ENCODE measurements around the gene HEBP1. TPM values are rescaled to one million over a fixed set of nuclear protein-coding genes. Genes with fewer than 3 reads are reported as not detected.

The HEBP1 gene
- total and polyA plus RNA-seq, 8 donors, result 58.9 to 81.1 (median 66.7) TPM

- Histone ChIP-seq H3K4me1 (peaks cover 10 to 51% of the 10 kb centered on the region in 2 donors), H3K27ac (peak overlapping the region; percentile 92 to 95), H3K9me3 (no peaks in the 10 kb centered on the region), H3K27me3 (no peaks in the 10 kb centered on the region), H3K36me3 (no peaks in the 10 kb centered on the region), H3K4me3 (peak overlapping the region; percentile 67 to 83)
- ATAC-seq (no peak), DNase-seq (no peak)
- TF ChIP-seq CTCF (IDR thresholded peaks at IDR 0.05), result no peak
- intact Hi-C loops (cut with DNase I), result loop anchor here in 1 of 2 donors (10.0 kb wide), 2 partner anchors 83 to 223 kb away; no protein-coding TSS in a partner anchor
These were observed 1.6 kb upstream of the HEBP1 start for GRCh38 chr12:13001775-13002040.

GRCh38 chr12:13000925-13001774 is 1.1 kb upstream of the HEBP1 start:
- TF ChIP-seq CTCF (IDR thresholded peaks at IDR 0.05), result peak; percentile 19 to 46

GRCh38 chr12:13000616-13000924 is 505 bp upstream of the HEBP1 start:
- peak overlapping the region; percentile 92 to 95 for H3K27ac ChIP-seq
- peaks cover 10 to 55% of the 10 kb centered on the region in 2 donors for H3K4me1 ChIP-seq
- H3K36me3 ChIP-seq, result no peaks in the 10 kb centered on the region
- no peak for TF ChIP-seq CTCF (IDR thresholded peaks at IDR 0.05)
- H3K4me3 ChIP-seq, result peak overlapping the region; percentile 67 to 83
- no peaks in the 10 kb centered on the region for H3K27me3 ChIP-seq
- no peaks in the 10 kb centered on the region for H3K9me3 ChIP-seq
- DNase-seq, result no peak
- peak; percentile 46 for ATAC-seq
- intact Hi-C loops (cut with DNase I), result loop anchor here in 1 of 2 donors (10.0 kb wide), 2 partner anchors 84 to 224 kb away; no protein-coding TSS in a partner anchor

More at GRCh38 chr12:13000925-13001774, 1.1 kb upstream of the HEBP1 start:
- Histone ChIP-seq H3K4me1 (peaks cover 10 to 55% of the 10 kb centered on the region in 2 donors), H3K27me3 (no peaks in the 10 kb centered on the region), H3K9me3 (no peaks in the 10 kb centered on the region), H3K4me3 (peak overlapping the region; percentile 67 to 83), H3K27ac (peak overlapping the region; percentile 92 to 95), H3K36me3 (no peaks in the 10 kb centered on the region)
- intact Hi-C loops (cut with DNase I), result loop anchor here in 1 of 2 donors (10.0 kb wide), 2 partner anchors 84 to 224 kb away; no protein-coding TSS in a partner anchor
- peak; percentile 42 for ATAC-seq
- DNase-seq, result peak; percentile 54 to 91 (median 68)

GRCh38 chr12:12999271-12999958 is 650 bp downstream of the HEBP1 start:
- DNase-seq (peak in 1 of 4 donors; percentile 57), ATAC-seq (peak; percentile 4)
- Histone ChIP-seq H3K27ac (peak overlapping the region; percentile 41 to 92), H3K4me1 (peaks cover 10 to 52% of the 10 kb centered on the region in 2 donors), H3K4me3 (peak overlapping the region; percentile 77 to 83), H3K9me3 (no peaks in the 10 kb centered on the region), H3K27me3 (no peaks in the 10 kb centered on the region), H3K36me3 (no peaks in the 10 kb centered on the region)
- intact Hi-C loops (cut with DNase I), result no loop called here
- TF ChIP-seq CTCF (IDR thresholded peaks at IDR 0.05), result no peak

GRCh38 chr12:12998248-12998647 is 1.8 kb downstream of the HEBP1 start:
- Histone ChIP-seq H3K4me1 (peaks cover 10 to 55% of the 10 kb centered on the region in 2 donors), H3K9me3 (no peaks in the 10 kb centered on the region), H3K4me3 (no peak overlapping the region), H3K36me3 (no peaks in the 10 kb centered on the region), H3K27ac (no peak overlapping the region), H3K27me3 (no peaks in the 10 kb centered on the region)
- no peak for TF ChIP-seq CTCF (IDR thresholded peaks at IDR 0.05)
- ATAC-seq (no peak), DNase-seq (no peak)
- intact Hi-C loops (cut with DNase I), result no loop called here

All from left lung (tissue), 10 donors.